ENCODE results near the gene C1orf115.
A peak's percentile ranks its signal among the peaks of the same experiment; 100 is the strongest.
"Not testable (repeated sequence)": the region's sequence is repeated elsewhere in the genome, so short reads cannot be mapped to it uniquely, and the experiment has no call there.

Gene C1orf115

GRCh38 chr1:220730486-220730885 is 40.3 kb downstream of the C1orf115 start:
- DNase-seq, result no peak

- no peak for DNase-seq
Observed at GRCh38 chr1:220732137-220732536, 42.0 kb downstream of the C1orf115 start.

GRCh38 chr1:220732621-220733020 is 42.5 kb downstream of the C1orf115 start:
- DNase-seq, result no peak

GRCh38 chr1:220733086-220733601 is 43.0 kb downstream of the C1orf115 start:
- peak; percentile 46 for DNase-seq

- DNase-seq, result no peak
Observed at GRCh38 chr1:220734571-220735326, 44.6 kb downstream of the C1orf115 start.

- not testable (repeated sequence) for DNase-seq
Observed at GRCh38 chr1:220736283-220736682, 46.1 kb downstream of the C1orf115 start.

- no peak for DNase-seq
Observed at GRCh38 chr1:220741349-220741748, 51.2 kb downstream of the C1orf115 start.

GRCh38 chr1:220741825-220742224 is 51.7 kb downstream of the C1orf115 start:
- no peak for DNase-seq

GRCh38 chr1:220742520-220742919 is 52.4 kb downstream of the C1orf115 start:
- DNase-seq, result no peak

- no peak for DNase-seq
Observed at GRCh38 chr1:220746851-220747250, 56.7 kb downstream of the C1orf115 start.

GRCh38 chr1:220747437-220748088 is 57.4 kb downstream of the C1orf115 start:
- DNase-seq, result no peak

- no peak for DNase-seq
Observed at GRCh38 chr1:220748089-220748934, 58.1 kb downstream of the C1orf115 start, which contains the start of gene MTARC2. TSS of gene MTARC2 (plus strand) at chr1:220748322. CDS start at chr1:220748532, 210 bp downstream.
